H1 (cell line): ENCODE results near the gene IQCH. TPM values are rescaled to one million over a fixed set of nuclear protein-coding genes. Genes with fewer than 3 reads are reported as not detected.

ENCODE experiments used
- RNF2 ChIP-seq: fragments of 200-900, 300-1000 bp; sonication (generic); IDR thresholded peaks from 2 replicates; pipeline ENCODE4 v1.7.1; 2016; ENCODE audit warnings: borderline replicate concordance, low read depth, mild to moderate bottlenecking, antibody characterized with exemption, low read length; ENCODE audit not compliant: poor library complexity, severe bottlenecking; ENCODE audit errors: missing control alignments
- polyA plus RNA-seq, 7 experiments: library from polyadenylated mRNA; depleted of rRNA in 3 of 7; stranded (reverse) in 5 of 7; unstranded in 2 of 7; fragments of >200 nt in 5 of 7; fragments of 200-250 nt in 2 of 7; gene quantifications; 1 replicate in 5 of 7; 2 replicates in 1 of 7; 4 replicates in 1 of 7; pipeline versions ENCODE4 v1.2.1 to v1.2.3, GENCODE V29; 2011 to 2013; ENCODE audit warnings: missing spikeins in 2 of 7, mixed read lengths in 2 of 7
- total RNA-seq: library from RNA; stranded (reverse); fragmentation: NEBNext Ultra II Directional; extraction: Animal tissue kit (Norgen Biotek cat#: 25700); gene quantifications from 2 replicates; pipeline ENCODE4 v1.2.1, GENCODE V29; 2021

IQCH gene
- total and polyA plus RNA-seq, 2 of the 8 experiments (the other 6 are each of a cell fraction or from before 2014, with no cell fraction given): 0.60 to 1.9 TPM

- TF ChIP-seq RNF2: no peak
- TF ChIP-seq, all 59 proteins: peak for 2
Measured at GRCh38 chr15:67240235-67241131, 14.1 kb upstream of the IQCH start (continued).
